K562 (cell line): Measurements from ENCODE around the gene TMPO. TPM values are rescaled to one million over a fixed set of nuclear protein-coding genes. Genes with fewer than 3 reads are reported as not detected.

Experiments used
- ESRRB ChIP-seq: fragments of 250-450 bp; sonication (Bioruptor Pico); IDR thresholded peaks from 2 replicates; pipeline ENCODE4 v1.5.0; 2020; ENCODE audit warnings: mild to moderate bottlenecking, moderate library complexity, borderline replicate concordance
- POLR2G ChIP-seq: fragments of 200-400 bp; formaldehyde crosslinking; IDR thresholded peaks from 2 replicates; pipeline ENCODE4 v1.6.1; 2017; ENCODE audit warnings: low read depth, mild to moderate bottlenecking, antibody characterized with exemption, low read length, moderate library complexity
- PRDM10 ChIP-seq: fragments of 450-650 bp; IDR thresholded peaks from 2 replicates; pipeline ENCODE4 v1.6.1; 2018; ENCODE audit not compliant: partially characterized antibody
- RCOR1 ChIP-seq, 2 experiments: IDR thresholded peaks; 2 replicates each; pipeline ENCODE4 v1.6.1; 2012; ENCODE audit warnings: low read depth in 2 of 2, low read length in 2 of 2, borderline replicate concordance in 1 of 2, improper control_type of control experiment in 1 of 2
- YY1 ChIP-seq, 3 experiments: IDR thresholded peaks; 2 replicates each; pipeline ENCODE4 v1.6.1; 2011; ENCODE audit warnings: low read length in 2 of 3, mild to moderate bottlenecking in 2 of 3, moderate library complexity in 2 of 3, borderline replicate concordance in 1 of 3, control low read depth in 1 of 3, low read depth in 1 of 3; ENCODE audit not compliant: insufficient read depth in 3 of 3, insufficient replicate concordance in 2 of 3, control insufficient read depth in 1 of 3, insufficient read length in 1 of 3; ENCODE audit errors: extremely low read depth in 1 of 3
- ZBTB40 ChIP-seq, 2 experiments: fragments of 450-650 bp in 1 of 2; sonication (generic) in 1 of 2; formaldehyde crosslinking in 1 of 2; IDR thresholded peaks; 2 replicates each; pipeline versions ENCODE4 v1.7.1 to v1.9.0; 2016 to 2022; ENCODE audit warnings: inconsistent platforms in 1 of 2, mild to moderate bottlenecking in 1 of 2, missing genetic modification reagents in 1 of 2
- ZBTB8A ChIP-seq: fragments of 450-650 bp; IDR thresholded peaks from 2 replicates; pipeline ENCODE4 v1.6.1; 2018; ENCODE audit warnings: mild to moderate bottlenecking, moderate library complexity; ENCODE audit not compliant: partially characterized antibody
- ZNF696 ChIP-seq: fragments of 250-450 bp; sonication (Bioruptor Pico); conservative IDR thresholded peaks from 2 replicates; pipeline ENCODE4 v1.4.0; 2020; ENCODE audit warnings: mild to moderate bottlenecking, moderate library complexity
- polyA plus RNA-seq, 8 experiments: library from polyadenylated mRNA; depleted of rRNA in 4 of 8; stranded (reverse) in 5 of 8; unstranded in 3 of 8; fragments of >200 nt; fragmentation: Nextera tagmentation in 2 of 8; fragmentation: Illumina TruSeq in 1 of 8; extraction: Ambion mirVana in 2 of 8; extraction: Trizol in 1 of 8; gene quantifications; 2 replicates each; pipeline versions ENCODE4 v1.2.1 to v1.2.3, GENCODE V29; 2011 to 2014; ENCODE audit warnings: inconsistent platforms in 1 of 8, missing spikeins in 1 of 8
- total RNA-seq, 7 experiments: library from RNA; depleted of rRNA in 6 of 7; stranded (reverse); fragments of >200 nt in 6 of 7; fragmentation: Illumina TruSeq in 2 of 7; extraction: Trizol in 2 of 7; gene quantifications; 2 replicates each; pipeline versions ENCODE4 v1.2.1 to v1.2.3, GENCODE V29; 2011 to 2021; ENCODE audit warnings: low replicate concordance in 1 of 7
- TF ChIP-seq, protein P1 (sequence below): fragments of 450-650 bp; formaldehyde crosslinking; IDR thresholded peaks from 2 replicates; pipeline ENCODE4 v1.4.0; 2020; ENCODE audit warnings: mild to moderate bottlenecking, moderate library complexity

TMPO gene
- total and polyA plus RNA-seq, 9 of the 15 experiments (the other 6 are each of a cell fraction or from before 2014, with no cell fraction given) = 62.1 to 263 (median 182) TPM

GRCh38 chr12:98490501-98491453, 24.6 kb upstream of the TMPO start (continued):
- TF ChIP-seq YY1 (IDR thresholded peaks at IDR 0.05; ENCODE audit: borderline replicate concordance in 1 of 3, control insufficient read depth in 1 of 3, extremely low read depth in 1 of 3, insufficient read depth in 3 of 3, insufficient read length in 1 of 3, insufficient replicate concordance in 2 of 3, low read depth in 1 of 3, low read length in 2 of 3) (peak in 2 of 3 experiments; percentile 61 to 77), ESRRB (CRISPR knock-in tag) (no peak), ZNF696 (CRISPR knock-in tag) (no peak), RCOR1 (IDR thresholded peaks at IDR 0.05; ENCODE audit: borderline replicate concordance in 1 of 2, low read depth in 2 of 2, low read length in 2 of 2) (peak in 1 of 2 experiments; percentile 68; a peak in 1 of 4 replicates), ZBTB8A (no peak), PRDM10 (no peak), POLR2G (no peak), ZBTB40 (IDR thresholded peaks at IDR 0.05) (0 out of 2 replicates have a peak, but pooled peaks have one; percentile 20), ZBTB40 (CRISPR knock-in tag; IDR thresholded peaks at IDR 0.05) (no peak)
- TF ChIP-seq, protein P1, sequence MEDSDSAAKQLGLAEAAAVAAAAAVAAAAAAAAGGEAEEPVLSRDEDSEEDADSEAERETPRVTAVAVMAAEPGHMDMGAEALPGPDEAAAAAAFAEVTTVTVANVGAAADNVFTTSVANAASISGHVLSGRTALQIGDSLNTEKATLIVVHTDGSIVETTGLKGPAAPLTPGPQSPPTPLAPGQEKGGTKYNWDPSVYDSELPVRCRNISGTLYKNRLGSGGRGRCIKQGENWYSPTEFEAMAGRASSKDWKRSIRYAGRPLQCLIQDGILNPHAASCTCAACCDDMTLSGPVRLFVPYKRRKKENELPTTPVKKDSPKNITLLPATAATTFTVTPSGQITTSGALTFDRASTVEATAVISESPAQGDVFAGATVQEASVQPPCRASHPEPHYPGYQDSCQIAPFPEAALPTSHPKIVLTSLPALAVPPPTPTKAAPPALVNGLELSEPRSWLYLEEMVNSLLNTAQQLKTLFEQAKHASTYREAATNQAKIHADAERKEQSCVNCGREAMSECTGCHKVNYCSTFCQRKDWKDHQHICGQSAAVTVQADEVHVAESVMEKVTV (CRISPR knock-in tag) = peak; percentile 53
